C1 segment of cervical spinal cord (tissue), 14 donors: ENCODE measurements around the gene NABP2.

Experiments used
- DNase-seq, 14 donors: peaks; one replicate each; lab custom pipeline; 2025; lab: John Stamatoyannopoulos, UW

The NABP2 gene

GRCh38 chr12:56212361-56212760 is 11.8 kb upstream of the NABP2 start:
- no peak for DNase-seq

GRCh38 chr12:56213878-56214277 is 10.3 kb upstream of the NABP2 start:
- no peak for DNase-seq

GRCh38 chr12:56216461-56216860 is 7.7 kb upstream of the NABP2 start:
- DNase-seq, result peak in 2 of 14 donors; percentile 1 to 79

DNA sequence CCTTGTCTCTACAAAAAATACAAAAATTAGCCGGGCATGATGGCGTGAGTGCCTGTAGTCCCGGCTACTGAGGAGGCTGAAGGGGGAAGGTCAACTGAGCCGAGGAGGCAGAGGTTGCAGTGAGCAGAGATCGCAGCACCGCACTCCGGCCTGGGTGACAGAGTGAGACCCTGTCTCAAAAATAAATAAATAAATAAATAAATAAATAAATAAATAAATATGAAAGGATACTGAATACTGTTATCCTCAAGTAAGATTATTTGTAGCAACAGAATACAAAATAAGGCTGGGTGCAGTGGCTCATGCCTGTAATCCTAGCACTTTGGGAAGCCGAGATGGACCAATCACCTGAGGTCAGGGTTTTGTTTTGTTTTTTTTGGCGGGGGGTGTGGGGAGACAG is 4.3 kb upstream of the NABP2 start:
- no peak for DNase-seq

GRCh38 chr12:56220611-56221231 is 3.4 kb upstream of the NABP2 start:
- no peak for DNase-seq

GRCh38 chr12:56221232-56221756 is 2.8 kb upstream of the NABP2 start:
- DNase-seq, result peak in 9 of 14 donors; percentile 37 to 70 (median 56)

- peak; percentile 73 to 98 (median 93) for DNase-seq
These were observed 2.2 kb upstream of the NABP2 start, which contains the start of gene RNF41 for GRCh38 chr12:56221757-56222530. Gene RNF41, minus strand, starts transcription at chr12:56221922. Its CDS starts 7,875 bp downstream, at chr12:56214047.

GRCh38 chr12:56222531-56222895 is 1.6 kb upstream of the NABP2 start:
- no peak for DNase-seq

DNA sequence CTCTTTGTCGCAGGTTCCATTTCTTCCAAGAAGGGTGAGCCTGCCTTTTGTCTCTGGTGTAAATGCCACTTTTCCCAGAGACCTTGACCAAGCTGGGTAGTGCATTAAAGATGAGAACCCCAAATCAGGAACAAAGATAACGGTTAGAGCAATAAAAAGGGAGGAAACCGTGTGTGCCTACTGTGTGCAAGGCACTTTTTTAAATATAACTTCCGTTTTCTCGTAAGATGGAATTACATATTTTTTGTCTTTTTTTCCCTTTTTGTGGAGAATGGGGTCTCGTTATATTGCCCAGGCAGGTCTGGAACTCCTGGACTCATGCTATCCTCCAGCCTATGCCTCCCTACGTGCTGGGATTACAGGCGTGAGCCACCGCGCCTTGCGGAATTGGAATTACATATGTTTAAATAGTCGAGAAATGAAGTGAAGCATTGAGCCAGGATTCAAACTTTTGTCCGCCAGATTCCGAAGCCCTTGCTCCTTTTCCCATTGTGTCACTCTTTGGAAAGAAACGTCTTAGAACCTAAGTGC is 506 bp upstream of the NABP2 start:
- no peak for DNase-seq

DNA sequence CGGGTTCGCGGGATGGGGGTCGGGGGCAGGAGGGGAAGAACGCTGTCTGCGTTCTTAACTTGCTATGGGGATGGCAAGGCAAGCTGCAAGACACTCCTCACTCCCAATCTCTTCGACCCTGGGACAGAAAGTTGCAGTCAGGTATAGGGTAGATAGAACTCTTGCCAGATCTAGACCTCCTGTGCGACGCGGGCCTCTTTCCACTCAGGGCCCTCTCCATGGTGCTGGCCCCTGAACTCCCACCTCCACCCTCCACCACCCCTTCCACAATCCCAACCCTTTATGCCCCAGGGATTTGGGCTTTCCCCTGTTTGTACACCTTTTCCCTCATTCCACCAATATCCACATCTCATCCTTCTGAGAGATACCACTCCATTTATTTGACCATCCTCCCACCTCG is 812 bp downstream of the NABP2 start:
- DNase-seq, result no peak

DNA sequence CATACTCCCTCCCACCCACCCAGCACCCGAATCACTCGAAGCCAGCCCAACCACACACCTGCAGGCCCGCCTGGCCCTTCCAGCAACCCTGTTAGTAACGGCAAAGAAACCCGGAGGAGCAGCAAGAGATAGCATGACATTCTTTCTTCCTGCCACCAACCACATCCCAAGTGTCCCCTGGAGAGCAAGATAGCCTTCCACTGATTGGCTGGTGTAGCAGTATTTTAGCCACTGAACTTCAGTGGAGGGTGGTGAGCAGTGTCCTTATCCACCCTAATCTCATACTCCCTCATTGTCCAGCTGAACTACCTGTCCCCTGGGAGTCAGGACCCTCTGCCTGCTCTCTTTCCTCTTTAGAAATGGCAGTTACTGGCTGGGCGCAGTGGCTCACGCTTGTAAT is 4.9 kb downstream of the NABP2 start:
- DNase-seq, result no peak

DNA sequence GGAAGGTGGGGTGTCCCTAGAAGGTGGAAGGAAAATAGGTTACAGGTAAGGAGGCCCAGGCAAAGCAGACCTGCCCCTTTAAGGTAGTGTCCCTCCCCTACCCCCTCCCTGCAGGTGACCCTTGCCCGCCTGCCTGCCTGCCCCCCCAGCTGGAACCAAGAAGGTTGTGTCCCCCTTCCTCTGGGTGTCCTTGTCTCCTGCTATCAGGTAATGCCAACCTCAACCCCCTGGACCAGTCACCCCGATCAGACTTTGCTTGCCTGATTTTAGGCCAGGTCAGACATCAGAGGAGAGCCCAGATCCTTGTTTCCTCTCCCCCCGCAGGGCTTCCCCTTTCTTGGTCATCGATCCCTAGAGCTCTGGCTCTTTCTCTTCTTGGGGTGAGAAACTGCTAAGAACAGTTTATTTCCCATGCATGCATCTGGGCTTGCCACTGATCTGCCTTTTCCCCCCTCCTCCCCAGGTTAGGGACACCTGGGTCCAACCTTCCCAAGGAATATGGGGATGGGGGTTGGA is 5.8 kb downstream of the NABP2 start, which contains the start of gene SLC39A5:
Gene SLC39A5, plus strand, starts transcription at position 136 of the 516 bp plus-strand sequence. CDS start 1,224 bp downstream, outside the sequence.
- no peak for DNase-seq

DNA sequence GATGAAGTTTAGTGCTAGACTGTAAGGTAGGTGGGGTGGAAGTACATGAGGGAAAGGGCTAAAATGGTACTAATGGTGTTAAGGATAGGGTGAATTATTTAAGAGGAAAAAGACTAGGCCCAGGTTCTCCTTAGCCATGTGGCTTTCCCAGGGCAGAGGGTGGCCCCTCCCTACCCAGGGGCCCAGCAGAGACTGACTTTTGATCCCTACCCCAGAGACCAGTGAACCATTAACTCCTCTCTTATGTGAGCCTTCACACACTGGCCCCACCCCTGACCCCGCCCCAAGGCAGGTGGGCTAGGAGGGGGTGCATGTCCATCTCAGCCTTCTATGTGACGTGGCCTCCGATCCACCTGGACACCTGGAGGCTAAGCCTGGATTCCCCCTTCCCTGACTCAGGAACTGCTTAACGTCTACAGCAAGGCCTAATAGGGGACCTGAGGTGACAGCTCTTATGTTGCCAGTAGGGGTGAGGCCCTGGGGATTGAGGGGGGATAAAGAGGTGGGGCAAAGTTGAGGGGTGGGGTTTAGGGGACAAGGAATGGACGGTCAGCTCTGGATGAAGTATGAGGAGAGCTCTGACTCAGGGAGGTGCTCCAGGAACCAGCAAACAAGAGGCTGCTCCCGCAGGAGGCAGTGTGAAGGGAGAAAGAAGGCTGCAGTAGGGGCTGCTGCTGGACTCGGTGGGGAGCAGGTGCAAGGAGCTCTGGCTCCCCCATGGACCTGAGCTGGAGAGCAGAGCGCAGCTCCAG is 6.5 kb downstream of the NABP2 start:
- no peak for DNase-seq

DNA sequence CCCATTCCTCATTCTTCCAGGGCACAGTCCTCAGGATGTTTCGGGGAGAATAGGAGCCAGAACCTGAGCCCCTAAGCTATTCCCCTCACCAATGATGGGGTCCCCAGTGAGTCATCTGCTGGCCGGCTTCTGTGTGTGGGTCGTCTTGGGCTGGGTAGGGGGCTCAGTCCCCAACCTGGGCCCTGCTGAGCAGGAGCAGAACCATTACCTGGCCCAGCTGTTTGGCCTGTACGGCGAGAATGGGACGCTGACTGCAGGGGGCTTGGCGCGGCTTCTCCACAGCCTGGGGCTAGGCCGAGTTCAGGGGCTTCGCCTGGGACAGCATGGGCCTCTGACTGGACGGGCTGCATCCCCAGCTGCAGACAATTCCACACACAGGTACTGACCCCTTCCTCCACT is 7.0 kb downstream of the NABP2 start:
- no peak for DNase-seq

DNA sequence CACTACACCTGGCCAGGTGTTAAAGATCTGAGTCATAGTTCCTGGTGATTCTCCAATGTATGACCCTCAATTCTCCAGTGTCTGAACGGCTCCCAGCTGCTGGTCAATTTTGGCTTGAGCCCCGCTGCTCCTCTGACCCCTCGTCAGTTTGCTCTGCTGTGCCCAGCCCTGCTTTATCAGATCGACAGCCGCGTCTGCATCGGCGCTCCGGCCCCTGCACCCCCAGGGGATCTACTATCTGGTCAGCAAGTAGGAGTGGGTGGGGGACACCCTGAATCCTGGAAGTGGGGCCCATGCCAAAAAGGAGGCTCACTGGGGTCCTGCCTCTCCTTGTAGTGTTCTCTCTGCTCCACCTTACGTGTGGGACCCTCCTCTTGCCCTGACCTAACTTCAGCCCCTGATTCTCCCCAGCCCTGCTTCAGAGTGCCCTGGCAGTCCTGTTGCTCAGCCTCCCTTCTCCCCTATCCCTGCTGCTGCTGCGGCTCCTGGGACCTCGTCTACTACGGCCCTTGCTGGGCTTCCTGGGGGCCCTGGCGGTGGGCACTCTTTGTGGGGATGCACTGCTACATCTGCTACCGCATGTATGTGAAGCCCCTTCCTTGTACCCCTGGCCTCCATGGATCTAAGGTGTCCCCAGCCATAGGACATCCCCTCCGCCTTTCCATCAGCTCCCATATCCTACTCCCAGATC is 10.7 kb downstream of the NABP2 start:
- no peak for DNase-seq

DNA sequence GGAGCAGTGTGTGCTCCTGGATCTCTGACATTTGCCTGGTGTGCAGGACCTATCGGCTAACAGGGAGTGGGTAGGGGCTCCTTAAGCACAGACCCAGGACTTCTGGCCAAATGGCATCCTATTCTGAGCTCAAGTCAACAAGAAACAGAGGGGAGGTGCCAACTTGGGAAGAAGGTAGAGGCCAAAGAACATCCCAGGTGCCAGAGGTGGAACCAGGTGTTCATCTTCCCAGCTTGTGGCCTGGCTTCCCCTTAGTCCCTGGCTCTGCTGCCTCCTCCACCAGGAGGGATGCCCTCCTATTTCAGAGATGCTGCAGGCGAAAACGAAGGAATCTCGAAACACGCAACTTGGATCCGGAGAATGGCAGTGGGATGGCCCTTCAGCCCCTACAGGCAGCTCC is 11.9 kb downstream of the NABP2 start:
- DNase-seq, result no peak

GRCh38 chr12:56236985-56237384 is 12.8 kb downstream of the NABP2 start:
- no peak for DNase-seq

- no peak for DNase-seq
These were observed 13.4 kb downstream of the NABP2 start for GRCh38 chr12:56237552-56237951.

- no peak for DNase-seq
These were observed 17.5 kb downstream of the NABP2 start for GRCh38 chr12:56241424-56242303.

DNA sequence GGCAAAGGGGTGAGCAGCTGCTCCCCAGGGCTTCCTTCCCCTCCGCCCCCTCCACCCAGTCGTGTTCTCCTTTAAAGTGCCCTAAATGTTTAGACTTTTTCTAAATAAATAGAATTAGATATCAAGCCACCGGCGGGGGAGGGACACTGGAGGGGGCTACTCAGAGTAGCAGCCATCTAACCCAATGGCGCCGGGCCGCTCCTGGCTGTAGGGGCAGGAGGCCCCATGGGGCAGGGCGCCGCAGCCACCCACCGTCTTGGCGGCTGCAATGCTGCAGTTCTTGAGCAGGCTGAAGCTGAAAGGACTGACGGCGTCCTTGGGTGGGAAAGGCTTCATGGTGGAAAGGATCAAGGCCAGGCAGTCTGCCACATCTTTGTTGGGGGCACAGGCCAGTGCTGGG is 18.8 kb downstream of the NABP2 start:
- DNase-seq, result no peak
